Fibroblast of skin of right biceps (primary cell): ENCODE measurements around the gene BAZ2B.
A peak's percentile ranks its signal among the peaks of the same experiment; 100 is the strongest.
"Not testable (repeated sequence)": the region's sequence is repeated elsewhere in the genome, so short reads cannot be mapped to it uniquely, and the experiment has no call there.

Experiments
- DNase-seq: peaks from one replicate; pipeline ENCODE4 v3.0.0-alpha.2; 2013

BAZ2B gene

GRCh38 chr2:159402160-159402559 is 214.2 kb downstream of the BAZ2B start:
- not testable (repeated sequence) for DNase-seq

DNA sequence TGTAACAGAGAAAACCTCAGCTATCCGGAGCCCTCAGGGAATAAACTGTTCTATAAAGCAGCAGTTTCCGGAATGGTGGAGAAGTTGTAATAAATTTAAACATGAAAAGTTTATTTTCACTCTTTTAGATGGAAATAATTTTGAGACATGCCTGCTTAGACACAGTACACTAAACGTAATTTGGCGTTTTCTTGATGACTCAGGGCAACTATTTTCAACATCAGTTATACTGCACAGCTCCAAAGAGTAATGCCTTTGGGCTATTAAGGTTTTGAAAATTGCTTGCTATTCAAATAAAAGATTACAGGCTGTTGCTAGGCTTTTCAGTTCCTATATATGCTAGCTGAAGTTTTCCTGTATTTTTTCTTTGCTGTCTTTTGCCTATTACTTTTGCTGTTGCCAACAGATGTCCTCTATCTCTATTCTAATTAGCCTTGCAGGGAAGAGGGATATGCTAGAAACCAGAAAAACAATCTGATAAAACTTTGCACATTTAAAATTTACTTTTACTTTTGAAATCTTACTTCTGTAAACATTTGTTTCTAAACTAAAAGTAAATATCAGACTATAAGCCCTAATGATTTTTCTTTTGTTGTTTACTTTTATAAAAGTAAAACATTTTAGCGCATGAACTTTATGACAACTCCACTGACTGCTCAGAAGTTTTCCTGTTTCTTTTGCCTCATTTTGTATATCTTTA is 216.5 kb downstream of the BAZ2B start:
- no peak for DNase-seq

- DNase-seq = no peak
Observed at GRCh38 chr2:159396799-159397198, 219.5 kb downstream of the BAZ2B start.

DNA sequence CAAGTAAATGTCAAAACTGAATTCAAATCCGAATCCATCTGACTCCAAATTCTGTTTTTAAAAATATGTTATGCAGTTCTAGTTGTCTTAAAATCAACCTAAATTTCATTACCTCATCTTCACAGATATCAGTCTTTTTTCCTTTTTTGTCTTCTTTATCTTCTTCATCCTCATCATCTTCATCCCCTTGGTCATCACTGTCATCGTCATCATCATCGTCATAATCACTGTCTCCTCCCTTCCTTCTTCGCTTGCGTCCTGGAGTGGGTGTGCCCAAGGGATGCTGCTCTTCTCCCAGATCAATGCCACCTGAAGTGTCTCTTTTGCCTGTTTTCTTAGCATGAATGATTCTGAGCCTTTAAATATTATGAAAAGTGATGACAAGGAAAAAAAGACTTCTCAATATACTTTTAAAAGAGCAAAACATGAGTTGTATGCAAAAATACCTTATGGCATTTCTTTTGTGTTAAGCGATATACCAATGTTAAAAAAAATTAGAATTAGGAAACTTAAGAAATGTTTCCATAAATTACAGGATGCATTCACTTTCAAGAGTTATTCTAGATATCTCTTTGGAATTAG is 233.8 kb downstream of the BAZ2B start:
- DNase-seq = no peak

DNA sequence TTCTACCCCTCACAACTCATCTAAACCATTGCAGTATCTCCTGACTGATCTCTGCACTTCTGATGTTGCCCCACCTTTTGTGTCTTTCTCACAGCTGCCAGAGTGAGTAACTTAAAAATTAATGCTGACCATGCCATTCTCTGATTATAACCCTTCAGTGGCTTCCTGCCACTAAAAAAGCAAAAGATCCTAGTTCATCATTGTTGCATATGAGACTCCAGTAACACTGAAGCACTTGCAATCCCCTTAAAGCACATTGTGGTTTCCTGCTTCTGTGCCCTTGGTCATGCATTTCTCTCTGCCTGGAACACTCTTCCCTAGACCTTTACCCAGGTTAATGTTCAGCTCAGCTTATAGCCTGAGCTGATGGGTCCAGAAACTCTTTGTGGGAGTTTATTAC is 234.8 kb downstream of the BAZ2B start:
- DNase-seq = no peak

GRCh38 chr2:159380685-159381239 is 235.6 kb downstream of the BAZ2B start:
- DNase-seq = no peak

DNA sequence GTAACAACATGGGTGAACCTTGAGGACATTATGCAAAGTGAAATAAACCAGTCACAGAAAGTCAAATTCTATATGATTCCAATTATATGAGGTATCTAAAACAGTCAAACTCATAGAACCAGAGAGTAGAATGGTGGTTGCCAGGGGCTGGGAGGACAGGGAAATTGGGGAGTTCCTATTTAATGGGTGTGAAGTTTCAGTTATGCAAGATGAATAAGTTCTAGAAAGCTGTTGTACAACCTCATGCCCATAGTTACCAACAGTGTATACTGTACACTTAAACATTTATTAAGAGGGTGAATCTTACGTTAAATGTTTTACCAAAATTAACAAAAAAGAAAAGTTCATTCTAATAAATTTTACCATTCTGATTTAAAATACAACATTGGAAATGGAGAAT is 237.2 kb downstream of the BAZ2B start:
- no peak for DNase-seq

DNA sequence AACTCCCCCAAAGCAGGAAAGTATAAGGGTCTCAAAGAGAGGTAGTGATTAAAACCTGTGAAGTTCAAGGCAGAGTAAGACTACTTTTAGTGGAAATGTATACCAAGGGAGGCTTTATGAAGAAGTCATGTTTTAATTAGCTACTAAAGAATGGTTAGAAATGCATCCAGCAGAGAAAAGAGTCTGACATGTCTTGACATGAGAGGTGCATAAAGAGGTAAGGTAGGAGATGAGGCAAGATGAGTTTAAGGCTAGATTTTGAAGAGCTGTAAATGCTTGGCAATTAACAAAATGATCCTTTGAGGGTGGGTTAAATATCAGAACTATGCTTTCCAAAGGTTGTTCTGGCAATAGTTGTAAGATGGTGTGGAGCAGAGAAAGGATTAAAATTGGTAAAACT is 241.1 kb downstream of the BAZ2B start:
- DNase-seq = no peak

DNA sequence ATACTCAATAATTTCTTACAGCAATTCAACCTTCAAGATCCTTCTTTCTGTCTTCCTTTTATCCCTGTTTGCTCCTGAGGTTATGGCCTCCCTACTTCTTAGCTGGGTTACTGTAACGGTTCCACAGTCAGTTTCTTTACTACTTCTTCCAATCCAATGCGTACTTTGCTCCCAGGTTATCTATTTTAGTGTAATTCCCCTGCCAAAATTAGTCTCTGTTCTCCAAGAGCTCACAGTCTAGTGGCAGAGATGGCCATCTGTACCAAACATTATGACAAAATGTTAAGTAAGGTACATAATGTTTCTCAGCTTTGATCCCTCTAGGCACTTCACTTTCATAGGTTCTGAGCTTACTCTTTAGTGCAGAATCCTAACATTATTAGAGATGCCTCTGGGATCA is 244.8 kb downstream of the BAZ2B start:
- no peak for DNase-seq

DNA sequence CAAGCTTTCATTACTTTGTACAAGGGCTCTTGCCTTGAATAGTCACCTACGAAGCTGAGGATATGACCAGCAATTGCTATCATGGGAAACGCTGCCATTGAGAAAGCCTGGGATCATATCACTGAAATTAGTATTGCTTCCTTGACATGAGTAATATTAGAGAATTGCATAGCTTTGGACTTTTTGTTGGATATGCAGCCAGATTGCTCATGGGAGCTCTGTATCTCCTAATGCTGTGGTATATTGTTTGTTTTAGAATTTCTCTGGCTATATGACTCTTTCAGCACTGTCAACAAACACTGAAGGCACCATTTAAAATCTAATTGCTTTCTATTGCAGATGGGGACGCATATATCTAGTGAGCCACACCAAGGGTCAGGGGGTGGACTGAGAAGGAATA is 249.8 kb downstream of the BAZ2B start:
- DNase-seq = no peak

DNA sequence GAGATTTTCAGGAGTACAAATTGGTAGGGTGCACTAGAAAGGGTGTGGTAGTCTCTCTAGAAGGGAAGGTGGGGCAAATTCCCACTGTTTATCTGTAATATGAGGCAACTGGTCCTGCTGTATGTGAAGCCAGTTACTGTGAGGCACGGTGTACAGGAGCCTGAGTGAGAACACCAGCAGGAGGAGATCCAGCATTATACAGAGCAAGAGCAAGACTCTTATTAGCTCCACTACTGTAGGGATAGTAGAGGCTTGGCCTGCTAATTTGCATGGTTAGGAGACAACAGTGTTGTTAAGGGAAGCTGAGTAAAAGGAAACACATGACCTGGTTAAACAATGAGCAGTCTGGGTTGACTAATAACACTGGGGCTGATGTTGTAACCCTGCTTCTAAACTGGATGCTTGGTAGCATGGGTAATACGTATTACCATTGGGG is 253.5 kb downstream of the BAZ2B start:
- no peak for DNase-seq

DNA sequence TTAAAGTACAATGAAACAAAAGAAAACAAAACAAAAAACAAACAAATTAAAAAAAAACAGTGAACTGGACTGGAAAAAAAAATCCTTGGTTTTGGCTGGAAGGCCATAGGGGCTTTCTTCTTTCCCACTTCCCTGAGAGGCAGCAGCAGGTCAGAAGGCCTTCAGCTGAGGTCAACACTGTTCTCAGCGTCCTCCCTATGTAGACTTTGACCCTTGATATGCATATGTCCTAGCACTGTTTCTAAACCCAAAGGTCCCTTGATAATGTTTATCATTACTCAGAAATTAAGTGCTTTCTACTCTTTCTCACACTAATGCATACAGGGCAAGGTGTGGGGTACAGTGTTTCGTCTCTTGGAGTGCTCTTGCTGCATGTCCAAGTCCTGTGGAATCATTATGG is 254.3 kb downstream of the BAZ2B start:
- no peak for DNase-seq

- DNase-seq = not testable (repeated sequence)
Observed at GRCh38 chr2:159361603-159362002, 254.7 kb downstream of the BAZ2B start.

- no peak for DNase-seq
Observed at GRCh38 chr2:159356053-159356554, 260.2 kb downstream of the BAZ2B start.

- no peak for DNase-seq
Observed at GRCh38 chr2:159351977-159352376, 264.4 kb downstream of the BAZ2B start.

DNA sequence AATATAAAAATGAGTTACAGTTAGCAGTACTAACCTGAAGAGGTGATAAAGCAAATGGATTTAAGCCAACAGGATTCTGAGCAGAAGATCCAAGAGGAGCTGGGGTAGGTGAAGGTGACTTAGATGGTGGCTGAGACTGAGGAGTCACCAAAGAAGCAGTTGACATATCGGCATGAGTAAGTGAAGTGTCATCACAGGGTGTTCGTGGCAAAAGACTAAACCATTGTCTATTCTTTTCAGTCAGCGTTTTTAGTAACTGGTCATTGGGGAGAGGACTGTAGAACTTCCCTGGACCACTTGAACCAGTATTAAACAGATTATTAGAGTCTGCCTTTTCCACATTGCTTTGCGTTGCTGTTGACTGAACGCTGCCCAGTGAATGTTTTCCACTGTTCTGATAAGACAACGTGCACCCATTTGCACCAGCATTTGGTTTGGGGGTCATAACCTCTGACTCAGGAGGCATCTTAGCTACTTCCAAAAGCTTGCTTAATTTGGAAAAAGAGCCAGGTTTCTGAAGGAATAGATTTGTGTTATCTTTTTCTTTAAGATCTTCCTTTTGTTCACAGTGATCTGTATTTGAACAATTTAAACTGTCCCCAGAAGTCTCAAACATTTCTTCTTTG is 266.6 kb downstream of the BAZ2B start:
- DNase-seq = no peak

DNA sequence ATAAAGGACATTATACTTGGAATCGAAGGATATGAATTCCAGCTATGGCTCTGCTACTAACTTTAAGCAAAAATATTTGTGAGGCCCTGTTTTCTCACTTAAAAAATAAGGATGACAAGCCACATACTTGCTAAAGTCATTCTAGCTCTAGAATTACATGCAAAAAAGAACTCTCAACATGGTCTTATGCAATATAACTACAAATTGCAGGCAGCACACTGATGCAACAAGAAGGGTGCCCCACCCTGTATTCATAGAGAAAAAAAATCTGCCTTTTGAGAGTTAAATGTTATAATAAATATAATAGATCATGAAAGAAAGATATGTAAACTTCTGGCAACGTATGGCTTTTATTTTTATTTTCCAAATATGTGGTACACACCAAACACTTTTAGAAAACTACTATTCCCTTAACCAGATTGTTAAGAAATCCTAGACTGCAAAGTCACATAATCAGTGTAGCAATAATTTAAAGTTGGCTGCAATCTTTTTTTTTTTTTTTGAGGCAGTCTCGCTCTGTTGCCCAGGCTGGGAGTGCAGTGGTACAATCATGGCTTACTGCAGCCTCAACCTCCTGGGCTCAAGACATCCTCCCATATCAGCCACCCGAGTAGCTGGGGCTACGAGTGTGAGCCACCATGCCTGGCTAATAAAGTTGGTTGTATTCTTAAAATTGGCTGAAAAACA is 289.6 kb downstream of the BAZ2B start:
- DNase-seq = peak; percentile 47

GRCh38 chr2:159322419-159322818 is 293.9 kb downstream of the BAZ2B start:
- DNase-seq = no peak

GRCh38 chr2:159317392-159318088 is 298.8 kb downstream of the BAZ2B start:
- no peak for DNase-seq

DNA sequence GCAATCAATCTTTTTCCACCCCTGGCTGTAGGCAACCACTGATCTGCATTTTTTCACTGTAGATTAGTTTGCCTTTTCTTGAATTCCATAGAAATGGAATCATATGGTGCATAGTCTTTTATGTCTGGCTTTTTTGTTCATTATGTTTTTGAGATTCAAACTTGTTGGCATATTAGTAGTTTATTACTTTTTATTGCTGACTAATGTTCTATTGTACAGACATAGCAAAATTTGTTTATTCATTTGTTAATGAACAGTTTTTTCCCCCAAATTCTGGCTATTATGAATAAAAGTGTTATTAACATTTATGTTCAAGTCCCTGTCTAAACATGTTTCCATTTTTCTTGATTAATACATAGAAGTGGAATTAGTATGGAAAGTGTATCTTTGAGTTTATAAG is 308.4 kb downstream of the BAZ2B start:
- DNase-seq = no peak

GRCh38 chr2:159300586-159300985 is 315.8 kb downstream of the BAZ2B start:
- DNase-seq = no peak

DNA sequence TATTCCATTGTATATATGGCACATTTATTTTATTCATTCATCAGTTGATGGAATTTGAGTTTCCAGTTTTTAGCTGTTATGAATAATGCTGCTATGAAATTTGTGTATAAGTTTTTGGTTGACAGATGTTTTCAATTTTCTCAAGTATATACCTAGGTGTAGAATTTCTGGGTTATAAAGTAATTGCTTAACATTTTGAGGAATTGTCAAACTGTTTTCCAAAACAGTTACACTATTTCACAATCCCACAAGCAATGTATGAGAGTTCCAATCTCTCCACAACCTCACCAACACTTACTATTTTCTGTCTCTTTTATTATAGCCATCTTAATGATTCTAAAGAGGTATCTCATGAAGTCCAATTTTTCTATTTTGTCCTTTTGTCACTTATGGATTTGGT is 317.4 kb downstream of the BAZ2B start:
- no peak for DNase-seq
